Fibroblast of pulmonary artery (primary cell): ENCODE results near the gene KIF12.

Experiments used
- DNase-seq: peaks from one replicate; pipeline ENCODE4 v3.0.0-alpha.2; 2010; ENCODE audit warnings: low read depth
- H3K4me3 ChIP-seq: replicated peaks from 2 replicates; pipeline ENCODE4 v1.5.1; 2011; ENCODE audit warnings: low read depth, mild to moderate bottlenecking, control low read depth, low read length, moderate library complexity
- TF ChIP-seq, protein P1 (sequence below): IDR thresholded peaks from 2 replicates; pipeline ENCODE4 v1.5.1; 2011; ENCODE audit warnings: mild to moderate bottlenecking, control low read depth, low read length, inconsistent platforms; ENCODE audit errors: missing control alignments

Gene KIF12

DNA sequence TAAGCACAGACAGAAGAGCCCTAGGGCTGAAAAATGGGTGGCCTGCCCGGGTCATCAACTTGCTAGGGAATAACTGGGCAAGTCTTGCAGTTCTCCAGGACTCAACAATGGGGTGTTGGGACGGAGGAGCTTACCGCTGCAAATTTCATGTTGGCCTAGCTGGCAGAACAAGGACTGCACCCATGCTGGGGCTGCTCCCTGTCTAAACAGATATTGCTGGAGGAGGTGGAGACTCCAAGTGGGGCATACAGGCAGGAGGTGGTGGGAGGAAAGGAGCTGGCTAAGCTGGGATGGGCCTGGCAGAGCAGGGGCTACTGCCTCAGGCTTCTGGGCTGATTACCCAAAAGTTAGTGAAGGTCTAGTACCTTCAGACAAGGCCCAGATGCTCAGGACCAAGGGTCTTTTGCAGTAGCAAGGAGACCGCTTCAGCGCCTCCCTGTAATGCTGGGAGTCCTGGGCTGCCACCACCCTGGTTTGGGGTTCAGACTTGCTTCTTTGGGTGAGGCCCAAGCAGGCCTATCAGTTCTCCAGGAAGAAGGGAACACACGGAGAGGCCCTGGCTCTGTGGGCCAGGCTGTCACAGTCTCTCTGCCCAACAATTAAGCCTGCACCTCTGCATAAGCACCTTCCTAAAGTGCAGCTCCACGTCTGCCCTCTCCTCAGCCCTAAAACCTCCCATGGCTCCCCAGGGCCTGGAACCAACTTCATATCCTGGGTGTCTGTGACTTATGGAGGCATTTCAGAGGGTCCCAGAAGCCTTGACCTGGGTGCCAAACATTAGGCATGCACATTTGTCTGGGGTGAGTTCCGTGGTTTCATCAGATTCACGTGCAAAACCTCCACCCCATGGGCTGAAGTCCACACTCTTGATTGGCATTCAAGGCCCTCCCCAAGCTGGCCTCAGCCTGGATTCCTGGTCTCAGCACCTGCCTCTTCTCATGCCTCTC, 24.2 kb upstream of the KIF12 start:
- TF ChIP-seq, protein P1, sequence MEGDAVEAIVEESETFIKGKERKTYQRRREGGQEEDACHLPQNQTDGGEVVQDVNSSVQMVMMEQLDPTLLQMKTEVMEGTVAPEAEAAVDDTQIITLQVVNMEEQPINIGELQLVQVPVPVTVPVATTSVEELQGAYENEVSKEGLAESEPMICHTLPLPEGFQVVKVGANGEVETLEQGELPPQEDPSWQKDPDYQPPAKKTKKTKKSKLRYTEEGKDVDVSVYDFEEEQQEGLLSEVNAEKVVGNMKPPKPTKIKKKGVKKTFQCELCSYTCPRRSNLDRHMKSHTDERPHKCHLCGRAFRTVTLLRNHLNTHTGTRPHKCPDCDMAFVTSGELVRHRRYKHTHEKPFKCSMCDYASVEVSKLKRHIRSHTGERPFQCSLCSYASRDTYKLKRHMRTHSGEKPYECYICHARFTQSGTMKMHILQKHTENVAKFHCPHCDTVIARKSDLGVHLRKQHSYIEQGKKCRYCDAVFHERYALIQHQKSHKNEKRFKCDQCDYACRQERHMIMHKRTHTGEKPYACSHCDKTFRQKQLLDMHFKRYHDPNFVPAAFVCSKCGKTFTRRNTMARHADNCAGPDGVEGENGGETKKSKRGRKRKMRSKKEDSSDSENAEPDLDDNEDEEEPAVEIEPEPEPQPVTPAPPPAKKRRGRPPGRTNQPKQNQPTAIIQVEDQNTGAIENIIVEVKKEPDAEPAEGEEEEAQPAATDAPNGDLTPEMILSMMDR, result no peak
- no peak overlapping the region for H3K4me3 ChIP-seq
- DNase-seq, result no peak

DNA sequence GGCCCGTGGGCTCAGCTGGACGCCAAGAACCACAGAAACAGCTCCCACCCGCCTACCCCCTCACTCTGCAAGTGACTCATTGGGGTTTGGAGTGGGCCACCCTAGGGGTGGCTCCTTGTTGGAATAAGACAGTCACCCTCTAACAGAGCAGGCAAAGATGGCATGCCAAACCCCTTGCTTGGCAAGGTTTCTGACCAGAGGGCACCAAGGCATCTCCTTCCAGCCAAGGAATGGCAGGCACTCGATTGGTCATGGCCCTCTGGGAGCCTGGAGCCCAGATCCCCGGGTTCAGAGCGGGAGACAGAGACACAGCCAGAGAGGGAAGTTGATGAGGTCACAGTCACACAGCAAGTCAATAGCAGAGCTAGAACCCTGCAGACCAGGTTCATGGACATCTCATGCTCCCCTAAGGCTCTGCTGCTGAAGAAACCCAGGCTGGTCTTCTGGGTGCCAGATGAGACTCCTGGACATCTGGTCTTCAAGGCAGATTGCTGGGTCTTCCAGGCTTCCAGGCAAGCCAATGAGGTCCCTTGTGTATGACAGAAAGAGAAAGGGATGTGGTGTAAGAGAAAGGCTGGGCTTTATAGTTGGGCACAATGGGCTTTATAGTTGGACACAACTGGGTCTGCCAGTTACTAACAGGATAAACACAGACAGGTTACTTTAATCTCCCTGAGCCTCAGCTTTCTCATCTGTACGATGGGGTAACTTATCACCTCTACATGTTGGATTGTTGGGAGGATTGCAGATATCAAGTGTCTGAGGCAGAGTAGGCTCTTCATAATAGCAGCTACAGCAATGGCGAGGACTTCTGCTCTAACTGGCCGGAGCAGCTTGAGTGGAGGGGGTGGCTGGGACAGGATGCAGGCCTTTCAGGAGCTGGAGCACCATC, 23.3 kb upstream of the KIF12 start:
- H3K4me3 ChIP-seq, result no peak overlapping the region
- TF ChIP-seq, protein P1, result no peak

DNA sequence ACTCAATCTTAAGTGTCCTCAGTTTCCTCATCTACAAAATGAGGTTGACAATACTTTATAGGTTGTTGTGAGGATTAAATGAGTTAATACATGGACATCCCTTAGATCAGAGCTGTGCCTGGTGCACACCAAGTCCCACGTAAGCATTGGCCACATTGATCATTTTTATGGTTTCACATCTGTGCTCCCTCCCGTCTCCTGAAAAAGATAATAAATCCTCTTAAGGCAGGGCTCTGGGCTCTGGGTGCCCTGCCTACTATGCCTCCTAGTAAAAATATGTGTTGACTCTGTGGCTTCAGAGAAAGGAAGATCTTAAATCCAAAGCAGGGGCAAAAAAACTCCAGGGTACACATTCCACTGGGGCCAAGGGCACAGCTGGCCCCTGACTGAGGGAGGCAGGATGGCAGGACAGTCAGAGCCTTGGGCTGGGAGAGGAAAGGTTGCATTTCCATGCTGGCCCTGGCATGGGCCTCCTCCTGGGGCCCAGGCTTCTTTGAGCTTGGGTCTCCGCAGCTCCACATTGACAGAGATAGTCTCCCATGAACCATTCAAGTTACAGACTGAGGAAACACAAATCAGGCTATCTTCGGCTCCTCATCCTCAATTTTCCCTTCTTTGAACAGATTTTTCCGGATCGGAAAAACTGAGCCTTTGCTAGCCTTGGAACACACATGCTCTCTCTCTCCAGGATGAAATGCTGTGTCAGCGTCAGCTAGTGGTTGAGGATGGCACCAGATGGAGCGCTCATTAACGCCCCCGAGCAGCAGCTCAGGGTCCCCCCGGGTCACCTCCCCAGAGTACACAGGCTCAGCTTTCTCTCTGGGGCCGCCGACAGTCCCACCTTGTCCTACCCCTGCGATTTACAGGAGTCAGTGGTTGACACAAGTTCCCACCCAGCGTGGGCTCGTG, 22.4 kb upstream of the KIF12 start:
- TF ChIP-seq, protein P1, result no peak
- no peak for DNase-seq
- H3K4me3 ChIP-seq, result no peak overlapping the region

More for the DNA sequence above, 23.3 kb upstream of the KIF12 start:
- DNase-seq, result no peak

DNA sequence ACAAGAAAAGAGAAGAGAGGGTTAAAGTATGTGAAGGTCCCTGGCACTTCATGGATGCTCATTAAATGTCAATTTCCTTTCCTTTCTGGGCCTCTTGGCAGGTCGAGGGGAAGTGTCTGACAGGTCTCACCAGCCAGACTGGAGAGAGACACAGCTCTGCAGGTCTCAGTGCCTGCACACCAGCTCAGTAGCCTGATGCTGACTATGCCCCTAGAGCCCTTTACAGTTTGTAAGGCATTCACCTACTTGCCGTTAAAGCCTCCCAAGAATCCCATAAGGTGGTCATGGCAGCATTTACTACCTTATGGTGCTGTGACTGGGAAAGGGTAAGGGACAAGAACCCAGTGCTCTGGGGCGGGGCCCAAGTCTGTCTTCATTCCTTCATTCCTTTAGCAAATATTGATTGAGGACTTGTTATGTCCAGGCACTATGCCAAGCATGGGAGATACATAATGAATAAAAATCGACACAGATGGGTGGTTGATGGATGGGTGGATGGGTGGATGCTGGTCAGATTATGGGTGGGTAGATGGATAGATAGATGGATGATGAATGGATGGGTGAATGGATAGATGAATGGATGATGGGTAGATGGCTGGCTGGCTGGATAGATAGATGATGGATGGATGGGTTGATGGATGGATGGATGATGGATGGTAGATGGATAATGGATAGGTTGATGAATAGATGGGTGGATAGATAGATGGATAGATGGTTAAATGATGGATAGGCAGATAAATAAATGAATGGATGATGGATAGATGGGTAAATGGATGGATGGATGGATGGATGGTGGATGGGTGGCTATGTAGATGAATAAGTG, 21.3 kb upstream of the KIF12 start:
- no peak overlapping the region for H3K4me3 ChIP-seq
- TF ChIP-seq, protein P1, result no peak
- no peak for DNase-seq

DNA sequence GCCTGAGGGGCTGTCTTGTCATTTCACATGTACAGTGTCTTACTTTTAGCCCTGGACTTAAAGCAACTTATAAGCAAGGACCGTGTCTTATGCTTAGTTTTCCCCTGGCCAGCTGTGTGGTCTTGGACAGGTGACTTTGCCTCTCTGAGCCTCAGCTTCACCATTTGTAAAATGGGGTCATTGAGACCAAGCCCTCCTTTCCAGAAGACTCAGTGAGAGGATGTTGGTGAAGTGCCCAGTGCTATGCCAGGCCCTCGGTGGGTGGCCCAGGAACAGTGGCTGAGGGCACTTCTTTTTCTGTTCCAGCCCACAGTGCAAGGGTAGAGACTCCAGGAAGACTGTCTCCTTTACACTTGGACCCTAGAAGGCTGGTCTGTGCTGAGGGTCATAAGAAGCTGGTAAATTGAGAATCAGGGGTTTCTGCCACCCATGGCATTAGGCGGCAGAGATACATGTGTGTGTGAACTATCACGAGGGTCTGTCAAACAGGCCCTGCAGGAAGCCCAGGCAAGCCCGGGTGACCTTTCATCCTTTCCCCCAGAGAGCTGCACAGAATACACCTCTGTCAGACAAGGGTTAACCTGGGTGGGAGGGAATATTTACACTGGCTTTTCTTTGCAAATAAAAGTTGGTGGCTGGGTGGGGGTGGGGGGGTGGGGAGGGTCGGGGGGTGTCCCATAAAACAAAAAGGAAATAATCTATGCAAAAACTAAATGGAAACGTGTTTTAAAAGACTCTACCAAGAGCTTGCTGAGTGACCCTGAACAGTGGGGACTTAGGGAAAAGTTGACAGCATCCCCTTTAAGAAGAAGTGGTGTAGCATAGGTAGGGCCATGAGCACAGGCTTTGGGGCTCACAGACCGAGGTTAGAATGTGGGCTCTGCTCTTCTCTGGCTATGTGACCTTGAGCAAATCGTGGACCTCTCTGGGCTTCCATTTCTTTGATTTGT, 20.4 kb upstream of the KIF12 start:
- TF ChIP-seq, protein P1, result no peak
- DNase-seq, result no peak
- H3K4me3 ChIP-seq, result no peak overlapping the region
